Body of pancreas (tissue), 4 donors: ENCODE measurements around the gene CLASP1. TPM values are rescaled to one million over a fixed set of nuclear protein-coding genes. Genes with fewer than 3 reads are reported as not detected.

ENCODE experiments used
- ATAC-seq: fragments of 150-250 bp; one replicate; pipeline ENCODE4 v1.9.1; 2016
- DNase-seq, 4 donors: peaks; one replicate each; pipeline ENCODE4 v3.0.0-alpha.2; 2019
- H3K27ac ChIP-seq, 4 donors: fragments of 200-600 bp; sonication (generic); 1 replicate in 3 of 4; 2 replicates in 1 of 4; pipeline versions ENCODE4 v1.5.1 to v1.6.1; 2016 to 2019; ENCODE audit warnings: mild to moderate bottlenecking in 1 of 4, mixed read lengths in 1 of 4, moderate library complexity in 1 of 4
- H3K27me3 ChIP-seq, 2 donors: fragments of 200-600 bp; sonication (generic); one replicate each; pipeline ENCODE4 v1.6.0; 2016; ENCODE audit warnings: mild to moderate bottlenecking in 1 of 2
- H3K36me3 ChIP-seq, 2 donors: fragments of 200-600 bp; sonication (generic); replicated peaks in 1 of 2; 2 replicates each; pipeline ENCODE4 v1.5.1; 2016; ENCODE audit warnings: low read depth in 2 of 2; ENCODE audit not compliant: insufficient read depth in 1 of 2
- H3K4me1 ChIP-seq: fragments of 200-600 bp; sonication (generic); one replicate; pipeline ENCODE4 v1.6.0; 2016
- H3K4me3 ChIP-seq, 2 donors: fragments of 200-600 bp; sonication (generic); 1 replicate in 1 of 2; 2 replicates in 1 of 2; pipeline ENCODE4 v1.5.1; 2016 to 2019
- H3K9me3 ChIP-seq, 3 donors: fragments of 200-600 bp; sonication (generic); 1 replicate in 2 of 3; 2 replicates in 1 of 3; pipeline ENCODE4 v1.5.1; 2016
- POLR2A ChIP-seq, 3 donors: fragments of 450-650 bp; IDR thresholded peaks; one replicate each; pipeline ENCODE4 v1.6.1; 2016; ENCODE audit warnings: antibody characterized with exemption in 3 of 3, mild to moderate bottlenecking in 2 of 3
- WGBS, 2 donors: methylation state at CpG; one replicate each; pipeline ENCODE4 v1.1.5; 2017; 5-methylcytosine and 5-hydroxymethylcytosine counted together
- intact Hi-C: fragments of 100-400 bp; cut with DNase I; formaldehyde crosslinking; loops from one replicate; pipeline ENCODE4 v1.15.1; 2023
- total RNA-seq, 2 donors: library from RNA; depleted of rRNA; stranded (reverse); fragments of >200 nt; gene quantifications; one replicate each; pipeline ENCODE4 v1.1.0, GENCODE V29; 2016
- TF ChIP-seq, protein P1 (sequence below), 7 experiments: fragments of 450-650 bp in 4 of 7; fragments of 200-600 bp in 3 of 7; sonication (generic) in 3 of 7; IDR thresholded peaks; one replicate each; pipeline ENCODE4 v1.5.1; 2016 to 2019; ENCODE audit warnings: antibody characterized with exemption in 7 of 7

The CLASP1 gene
- total RNA-seq, 2 donors from 2014 or later = 28.5 to 44.2 TPM

DNA sequence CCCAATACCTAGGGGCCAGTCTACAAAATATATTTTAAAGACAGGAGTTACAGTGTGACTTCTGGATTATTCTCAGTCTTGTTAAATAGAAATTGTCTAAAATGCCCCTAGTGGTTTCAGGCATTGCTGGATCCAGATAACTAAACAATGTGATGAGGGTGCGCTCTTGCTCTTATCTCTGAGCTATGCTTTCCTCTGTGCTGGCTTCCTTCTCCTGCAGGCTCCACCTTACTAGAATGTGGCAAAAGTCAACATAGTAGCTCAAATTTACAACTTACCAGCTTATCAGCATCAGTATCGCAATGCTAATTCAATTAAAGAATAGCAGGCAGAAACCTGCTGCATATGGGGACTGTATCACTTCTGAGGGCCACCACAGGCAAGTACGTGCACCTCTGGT is 179.9 kb downstream of the CLASP1 start:
- intact Hi-C loops = no loop called here
- ATAC-seq = no peak
- no peak overlapping the region for H3K27ac ChIP-seq
- H3K4me1 ChIP-seq = peaks cover 12% of the 10 kb centered on the region
- TF ChIP-seq POLR2A (IDR thresholded peaks at IDR 0.05) = no peak
- TF ChIP-seq, protein P1, sequence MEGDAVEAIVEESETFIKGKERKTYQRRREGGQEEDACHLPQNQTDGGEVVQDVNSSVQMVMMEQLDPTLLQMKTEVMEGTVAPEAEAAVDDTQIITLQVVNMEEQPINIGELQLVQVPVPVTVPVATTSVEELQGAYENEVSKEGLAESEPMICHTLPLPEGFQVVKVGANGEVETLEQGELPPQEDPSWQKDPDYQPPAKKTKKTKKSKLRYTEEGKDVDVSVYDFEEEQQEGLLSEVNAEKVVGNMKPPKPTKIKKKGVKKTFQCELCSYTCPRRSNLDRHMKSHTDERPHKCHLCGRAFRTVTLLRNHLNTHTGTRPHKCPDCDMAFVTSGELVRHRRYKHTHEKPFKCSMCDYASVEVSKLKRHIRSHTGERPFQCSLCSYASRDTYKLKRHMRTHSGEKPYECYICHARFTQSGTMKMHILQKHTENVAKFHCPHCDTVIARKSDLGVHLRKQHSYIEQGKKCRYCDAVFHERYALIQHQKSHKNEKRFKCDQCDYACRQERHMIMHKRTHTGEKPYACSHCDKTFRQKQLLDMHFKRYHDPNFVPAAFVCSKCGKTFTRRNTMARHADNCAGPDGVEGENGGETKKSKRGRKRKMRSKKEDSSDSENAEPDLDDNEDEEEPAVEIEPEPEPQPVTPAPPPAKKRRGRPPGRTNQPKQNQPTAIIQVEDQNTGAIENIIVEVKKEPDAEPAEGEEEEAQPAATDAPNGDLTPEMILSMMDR (IDR thresholded peaks at IDR 0.05) = no peak
- WGBS, 2 donors = 93 to 96% methylated on average over 3 of the region's 3 CpGs
- H3K27me3 ChIP-seq = no peaks in the 10 kb centered on the region
- H3K36me3 ChIP-seq = peaks cover 0 to 19% of the 10 kb centered on the region in 2 donors
- no peak for DNase-seq
- H3K9me3 ChIP-seq = no peaks in the 10 kb centered on the region
- H3K4me3 ChIP-seq = no peak overlapping the region

DNA sequence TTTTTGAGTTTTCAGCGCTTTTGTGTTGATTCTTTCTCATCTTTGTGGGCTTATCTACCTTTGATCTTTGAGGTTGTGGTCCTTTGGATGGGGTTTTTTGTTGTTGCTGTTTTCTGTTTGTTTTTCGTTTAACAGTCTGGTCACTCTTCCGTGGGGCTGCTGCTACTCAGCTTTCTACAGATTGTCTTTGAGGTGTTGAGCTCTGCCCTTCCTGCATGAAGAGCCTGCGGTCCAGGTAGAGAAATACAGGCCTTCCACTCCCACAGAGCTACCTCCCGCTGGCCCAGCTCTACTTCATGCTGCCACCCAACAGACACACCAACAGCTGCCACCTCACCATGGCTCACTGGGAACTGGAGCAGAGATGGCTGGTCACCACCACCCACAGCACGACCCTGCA is 180.3 kb downstream of the CLASP1 start:
- H3K4me1 ChIP-seq = peaks cover 12% of the 10 kb centered on the region
- no peak overlapping the region for H3K4me3 ChIP-seq
- ATAC-seq (no peak), DNase-seq (no peak)
- WGBS, 2 donors = 93 to 97% methylated on average over 6 of the region's 6 CpGs
- intact Hi-C loops = no loop called here
- no peaks in the 10 kb centered on the region for H3K9me3 ChIP-seq
- H3K27ac ChIP-seq = no peak overlapping the region
- no peak for TF ChIP-seq POLR2A (IDR thresholded peaks at IDR 0.05)
- TF ChIP-seq, protein P1 (IDR thresholded peaks at IDR 0.05) = no peak
- H3K27me3 ChIP-seq = no peaks in the 10 kb centered on the region
- H3K36me3 ChIP-seq = peaks cover 0 to 19% of the 10 kb centered on the region in 2 donors

DNA sequence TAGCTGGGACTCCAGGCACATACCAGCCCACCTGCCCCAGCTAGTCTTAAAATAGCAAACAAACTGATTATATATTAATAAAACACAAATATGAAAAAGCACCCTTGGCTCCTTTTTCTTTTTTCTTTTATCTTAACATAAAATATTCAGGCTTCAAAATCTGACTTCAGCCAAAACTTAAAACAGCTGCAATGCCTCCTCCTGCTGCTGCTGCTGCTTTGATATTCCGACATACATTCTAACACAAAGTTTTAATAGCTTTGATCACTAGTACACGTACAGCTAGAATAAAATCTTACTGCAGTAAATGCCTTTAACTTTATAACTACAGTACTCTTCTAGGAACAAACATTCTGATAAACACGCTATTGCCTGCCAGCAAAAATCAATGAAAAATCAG is 190.0 kb downstream of the CLASP1 start:
- no peak overlapping the region for H3K27ac ChIP-seq
- H3K9me3 ChIP-seq = no peaks in the 10 kb centered on the region
- WGBS, 2 donors = 67 to 74% methylated on average over 3 of the region's 3 CpGs
- H3K4me1 ChIP-seq = no peaks in the 10 kb centered on the region
- no peak overlapping the region for H3K4me3 ChIP-seq
- H3K27me3 ChIP-seq = no peaks in the 10 kb centered on the region
- TF ChIP-seq, protein P1 (IDR thresholded peaks at IDR 0.05) = no peak
- no peak for TF ChIP-seq POLR2A (IDR thresholded peaks at IDR 0.05)
- ATAC-seq = no peak
- intact Hi-C loops = no loop called here
- peaks cover 0 to 16% of the 10 kb centered on the region in 2 donors for H3K36me3 ChIP-seq
- no peak for DNase-seq

DNA sequence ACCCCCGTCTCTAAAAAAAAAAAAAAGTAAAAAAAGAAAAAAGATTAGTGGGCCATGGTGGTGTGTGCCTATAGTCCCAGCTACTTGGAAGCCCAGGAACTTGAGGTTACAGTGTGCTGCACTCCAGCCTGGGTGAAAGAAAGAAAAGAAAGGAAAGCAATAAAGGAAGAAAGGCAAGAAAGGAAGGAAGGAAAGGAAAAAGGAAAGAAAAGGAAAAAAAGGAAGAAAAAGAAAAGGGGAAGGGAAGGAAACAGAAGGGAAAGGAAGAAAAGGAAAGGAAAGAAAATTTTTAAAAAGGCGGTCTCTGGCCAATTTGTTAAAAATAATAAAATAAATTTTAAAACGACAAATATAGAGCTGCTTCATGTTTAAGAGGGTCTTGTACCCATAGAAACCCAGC is 192.9 kb downstream of the CLASP1 start:
- H3K9me3 ChIP-seq = no peaks in the 10 kb centered on the region
- no peak overlapping the region for H3K4me3 ChIP-seq
- H3K27ac ChIP-seq = no peak overlapping the region
- TF ChIP-seq POLR2A (IDR thresholded peaks at IDR 0.05) = no peak
- intact Hi-C loops = no loop called here
- ATAC-seq (no peak), DNase-seq (no peak)
- H3K27me3 ChIP-seq = no peaks in the 10 kb centered on the region
- peaks cover 0 to 11% of the 10 kb centered on the region in 2 donors for H3K36me3 ChIP-seq
- H3K4me1 ChIP-seq = no peaks in the 10 kb centered on the region
- 92 to 95% methylated on average over 3 of the region's 3 CpGs for WGBS, 2 donors

DNA sequence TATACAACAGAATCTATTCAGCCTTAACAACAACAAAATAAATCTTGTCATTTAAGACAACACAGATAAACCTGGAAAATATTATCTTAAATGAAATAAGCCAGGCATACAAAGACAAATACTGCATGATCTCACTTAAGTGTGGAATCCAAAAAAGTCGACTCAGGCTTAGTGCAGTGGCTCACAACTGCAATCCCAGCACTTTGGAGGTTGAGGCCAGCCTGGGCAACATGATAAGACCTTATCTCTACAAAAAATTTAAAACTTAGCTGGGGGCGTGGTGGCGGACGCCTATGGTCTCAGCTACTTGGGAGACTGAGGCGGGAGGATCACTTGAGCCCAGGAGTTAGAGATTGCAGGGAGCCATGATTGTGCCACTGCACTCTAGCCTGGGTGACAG is 193.8 kb downstream of the CLASP1 start:
- intact Hi-C loops = no loop called here
- WGBS, 2 donors = 85% methylated on average over 5 of the region's 5 CpGs
- ATAC-seq = no peak
- H3K36me3 ChIP-seq = peaks cover 0 to 10% of the 10 kb centered on the region in 2 donors
- no peaks in the 10 kb centered on the region for H3K27me3 ChIP-seq
- no peaks in the 10 kb centered on the region for H3K4me1 ChIP-seq
- no peak for DNase-seq
- no peaks in the 10 kb centered on the region for H3K9me3 ChIP-seq
- no peak for TF ChIP-seq POLR2A (IDR thresholded peaks at IDR 0.05)
- TF ChIP-seq, protein P1 (IDR thresholded peaks at IDR 0.05) = no peak
- H3K27ac ChIP-seq = no peak overlapping the region
- no peak overlapping the region for H3K4me3 ChIP-seq
